H9 (cell line): ENCODE data around the gene FALEC. TPM values are rescaled to one million over a fixed set of nuclear protein-coding genes. Genes with fewer than 3 reads are reported as not detected.

Experiments used
- DNase-seq: peaks from one replicate; pipeline ENCODE4 v3.0.0-alpha.2; 2017
- H2AFZ ChIP-seq: one replicate; pipeline ENCODE4 v1.6.1; 2013; ENCODE audit warnings: mild to moderate bottlenecking, low read length, control low read depth, moderate library complexity
- H2AK5ac ChIP-seq: 2 replicates; pipeline ENCODE4 v1.6.1; 2013; ENCODE audit warnings: low read length, control low read depth, mixed read lengths; ENCODE audit not compliant: insufficient read length
- H2BK120ac ChIP-seq: one replicate; pipeline ENCODE4 v1.6.1; 2013; ENCODE audit warnings: low read depth, mild to moderate bottlenecking, low read length, control low read depth, inconsistent platforms; ENCODE audit not compliant: poor library complexity, severe bottlenecking
- H2BK12ac ChIP-seq: 2 replicates; pipeline ENCODE4 v1.6.1; 2013; ENCODE audit warnings: low read length, control low read depth, mixed read lengths, low read depth; ENCODE audit not compliant: insufficient read length
- H2BK15ac ChIP-seq: 2 replicates; pipeline ENCODE4 v1.6.1; 2013; ENCODE audit warnings: low read depth, low read length, control low read depth
- H2BK20ac ChIP-seq: one replicate; pipeline ENCODE4 v1.6.1; 2013; ENCODE audit warnings: low read depth, mild to moderate bottlenecking, low read length, control low read depth, inconsistent platforms; ENCODE audit not compliant: poor library complexity, severe bottlenecking
- H2BK5ac ChIP-seq: 2 replicates; pipeline ENCODE4 v1.6.1; 2013; ENCODE audit warnings: low read length, control low read depth, mixed read lengths; ENCODE audit not compliant: insufficient read length
- H3K14ac ChIP-seq: 2 replicates; pipeline ENCODE4 v1.6.1; 2013; ENCODE audit warnings: low read length, control low read depth; ENCODE audit not compliant: insufficient read depth
- H3K18ac ChIP-seq: 2 replicates; pipeline ENCODE4 v1.6.1; 2013; ENCODE audit warnings: low read depth, mild to moderate bottlenecking, mixed read lengths, low read length, control low read depth; ENCODE audit not compliant: insufficient read length
- H3K23ac ChIP-seq: 2 replicates; pipeline ENCODE4 v1.6.1; 2013; ENCODE audit warnings: low read length, control low read depth, mixed read lengths, low read depth; ENCODE audit not compliant: insufficient read length
- H3K23me2 ChIP-seq: 2 replicates; pipeline ENCODE4 v1.6.1; 2013; ENCODE audit warnings: low read depth, mild to moderate bottlenecking, mixed read lengths, low read length, control low read depth; ENCODE audit not compliant: insufficient read length, poor library complexity, severe bottlenecking
- H3K27ac ChIP-seq: 2 replicates; pipeline ENCODE4 v1.5.1; 2013; ENCODE audit warnings: low read length, control low read depth, mixed read lengths, low read depth; ENCODE audit not compliant: insufficient read length
- H3K27me3 ChIP-seq: 2 replicates; pipeline ENCODE4 v1.6.1; 2013; ENCODE audit warnings: low read length, control low read depth, inconsistent platforms; ENCODE audit not compliant: insufficient read depth
- H3K4ac ChIP-seq: 2 replicates; pipeline ENCODE4 v1.6.1; 2013; ENCODE audit warnings: low read depth, mild to moderate bottlenecking, control low read depth, inconsistent platforms, low read length, moderate library complexity
- H3K4me1 ChIP-seq: 2 replicates; pipeline ENCODE4 v1.6.1; 2013; ENCODE audit warnings: low read length, control low read depth, inconsistent platforms; ENCODE audit not compliant: insufficient read depth
- H3K4me2 ChIP-seq: 2 replicates; pipeline ENCODE4 v1.6.1; 2013; ENCODE audit warnings: low read length, control low read depth, mixed read lengths; ENCODE audit not compliant: insufficient read length, insufficient read depth
- H3K56ac ChIP-seq: 2 replicates; pipeline ENCODE4 v1.6.1; 2013; ENCODE audit warnings: low read depth, mild to moderate bottlenecking, mixed read lengths, low read length, control low read depth; ENCODE audit not compliant: insufficient read length
- H3K79me1 ChIP-seq: 2 replicates; pipeline ENCODE4 v1.6.1; 2013; ENCODE audit warnings: low read depth, mild to moderate bottlenecking, moderate library complexity, low read length, control low read depth, inconsistent platforms; ENCODE audit not compliant: insufficient read depth, poor library complexity, severe bottlenecking
- H3K79me2 ChIP-seq: 2 replicates; pipeline ENCODE4 v1.6.1; 2013; ENCODE audit warnings: low read length, control low read depth, inconsistent platforms; ENCODE audit not compliant: insufficient read depth
- H3K9ac ChIP-seq: 2 replicates; pipeline ENCODE4 v1.6.1; 2013; ENCODE audit warnings: low read length, control low read depth, mixed read lengths; ENCODE audit not compliant: insufficient read length; ENCODE audit errors: extremely low read depth
- H3K9me3 ChIP-seq: one replicate; pipeline ENCODE4 v1.6.1; 2013; ENCODE audit warnings: low read depth, low read length, inconsistent platforms; ENCODE audit not compliant: control insufficient read depth
- H3T11ph ChIP-seq: one replicate; pipeline ENCODE4 v1.6.1; 2013; ENCODE audit warnings: mild to moderate bottlenecking, low read length, control low read depth, inconsistent platforms
- H4K20me1 ChIP-seq: one replicate; pipeline ENCODE4 v1.6.1; 2013; ENCODE audit not compliant: control insufficient read depth, insufficient read length, insufficient read depth
- H4K5ac ChIP-seq: 2 replicates; pipeline ENCODE4 v1.6.1; 2013; ENCODE audit warnings: low read depth, mild to moderate bottlenecking, mixed read lengths, low read length, control low read depth; ENCODE audit not compliant: insufficient read length
- H4K8ac ChIP-seq: replicated peaks from 2 replicates; pipeline ENCODE4 v1.6.1; 2013; ENCODE audit warnings: low read length, control low read depth, mixed read lengths, low read depth; ENCODE audit not compliant: insufficient read length
- H4K91ac ChIP-seq: 2 replicates; pipeline ENCODE4 v1.6.1; 2013; ENCODE audit warnings: low read depth, mild to moderate bottlenecking, moderate library complexity, mixed read lengths, low read length, control low read depth; ENCODE audit not compliant: insufficient read length
- H3K27ac Mint-ChIP-seq, 3 experiments: 2 replicates in 2 of 3; 3 replicates in 1 of 3; pipeline ENCODE4 v1.8.0; 2020 to 2021; ENCODE audit warnings: mixed read lengths in 3 of 3, mild to moderate bottlenecking in 1 of 3, moderate library complexity in 1 of 3
- H3K27me3 Mint-ChIP-seq: 2 replicates; pipeline ENCODE4 v1.8.0; 2021; ENCODE audit warnings: low read depth, mild to moderate bottlenecking, moderate library complexity, mixed read lengths
- H3K36me3 Mint-ChIP-seq, 3 experiments: 2 replicates in 2 of 3; 3 replicates in 1 of 3; pipeline ENCODE4 v1.8.0; 2020 to 2021; ENCODE audit warnings: low read depth in 3 of 3, mixed read lengths in 3 of 3; ENCODE audit not compliant: insufficient read depth in 1 of 3
- H3K4me1 Mint-ChIP-seq, 2 experiments: 2 replicates each; pipeline ENCODE4 v1.8.0; 2020; ENCODE audit warnings: mixed read lengths in 2 of 2
- H3K4me3 Mint-ChIP-seq, 2 experiments: 2 replicates in 1 of 2; 3 replicates in 1 of 2; pipeline ENCODE4 v1.8.0; 2020 to 2021; ENCODE audit warnings: mild to moderate bottlenecking in 2 of 2, mixed read lengths in 2 of 2, moderate library complexity in 1 of 2
- H3K9me3 Mint-ChIP-seq, 2 experiments: 2 replicates in 1 of 2; 3 replicates in 1 of 2; pipeline ENCODE4 v1.8.0; 2020; ENCODE audit warnings: mild to moderate bottlenecking in 2 of 2, mixed read lengths in 2 of 2, moderate library complexity in 1 of 2
- WGBS: extraction: QIAGEN DNeasy Blood & Tissue Kit; methylation state at CpG from one replicate; pipeline ENCODE4 v1.1.7; 2013; ENCODE audit warnings: missing lambda C conversion rate, low lambda C conversion rate, mixed read lengths; ENCODE audit not compliant: insufficient read length; ENCODE audit errors: extremely low coverage; 5-methylcytosine and 5-hydroxymethylcytosine counted together
- total RNA-seq: library from RNA; stranded (reverse); gene quantifications from 2 replicates; pipeline ENCODE4 v1.2.1, GENCODE V29; 2021
- TF ChIP-seq, protein P1 (sequence below): fragments of 200-600 bp; sonication (generic); conservative IDR thresholded peaks from 3 replicates; pipeline ENCODE4 v1.8.0; 2021; ENCODE audit warnings: antibody characterized with exemption, mild to moderate bottlenecking

FALEC gene
- total RNA-seq, 1 experiment from 2014 or later = not detected

DNA sequence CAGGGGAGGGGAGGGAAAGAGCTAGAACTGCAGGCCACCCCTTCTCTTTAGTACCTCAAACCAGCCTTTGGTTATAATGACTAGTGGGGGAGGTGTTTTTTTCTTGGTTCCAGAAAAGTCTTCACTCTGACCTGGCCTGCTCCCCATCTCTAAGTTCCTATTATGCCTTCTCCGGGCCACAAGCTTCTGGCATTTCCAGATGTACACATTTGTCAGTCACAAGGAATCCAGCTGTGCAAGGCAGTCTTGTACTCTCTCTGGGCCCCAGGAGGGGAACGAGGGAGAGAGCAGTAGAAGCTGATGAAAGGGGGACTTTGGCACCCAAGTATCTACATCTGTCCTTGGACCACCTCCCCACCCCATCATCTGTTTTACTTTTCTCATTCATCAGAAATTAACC lies 2.7 kb upstream of the FALEC start:
- WGBS = no CpG with 5 or more reads among the region's 2 CpGs
- peaks cover 12% of the 10 kb centered on the region for H3K23me2 ChIP-seq
- H4K20me1 ChIP-seq = peaks cover 2% of the 10 kb centered on the region
- no peak overlapping the region for H3K4me2 ChIP-seq
- no peaks in the 10 kb centered on the region for H3K9me3 ChIP-seq
- H2AFZ ChIP-seq = no peak overlapping the region
- TF ChIP-seq, protein P1, sequence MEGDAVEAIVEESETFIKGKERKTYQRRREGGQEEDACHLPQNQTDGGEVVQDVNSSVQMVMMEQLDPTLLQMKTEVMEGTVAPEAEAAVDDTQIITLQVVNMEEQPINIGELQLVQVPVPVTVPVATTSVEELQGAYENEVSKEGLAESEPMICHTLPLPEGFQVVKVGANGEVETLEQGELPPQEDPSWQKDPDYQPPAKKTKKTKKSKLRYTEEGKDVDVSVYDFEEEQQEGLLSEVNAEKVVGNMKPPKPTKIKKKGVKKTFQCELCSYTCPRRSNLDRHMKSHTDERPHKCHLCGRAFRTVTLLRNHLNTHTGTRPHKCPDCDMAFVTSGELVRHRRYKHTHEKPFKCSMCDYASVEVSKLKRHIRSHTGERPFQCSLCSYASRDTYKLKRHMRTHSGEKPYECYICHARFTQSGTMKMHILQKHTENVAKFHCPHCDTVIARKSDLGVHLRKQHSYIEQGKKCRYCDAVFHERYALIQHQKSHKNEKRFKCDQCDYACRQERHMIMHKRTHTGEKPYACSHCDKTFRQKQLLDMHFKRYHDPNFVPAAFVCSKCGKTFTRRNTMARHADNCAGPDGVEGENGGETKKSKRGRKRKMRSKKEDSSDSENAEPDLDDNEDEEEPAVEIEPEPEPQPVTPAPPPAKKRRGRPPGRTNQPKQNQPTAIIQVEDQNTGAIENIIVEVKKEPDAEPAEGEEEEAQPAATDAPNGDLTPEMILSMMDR = no peak
- Mint-ChIP-seq H3K27me3 (peaks cover 1% of the 10 kb centered on the region; the same call in 1 of the 2 replicates), H3K9me3 (no peaks in the 10 kb centered on the region), H3K27ac (no peak overlapping the region), H3K4me3 (no peak overlapping the region), H3K36me3 (peaks cover 0 to 12% (median 0%) of the 10 kb centered on the region in 3 experiments; a peak in 4 of 7 replicates), H3K4me1 (peaks cover 10 to 16% of the 10 kb centered on the region in 2 experiments)
- H2BK5ac ChIP-seq = no peak overlapping the region
- no peak overlapping the region for H3K27ac ChIP-seq
- no peak overlapping the region for H2BK120ac ChIP-seq
- no peak overlapping the region for H3K23ac ChIP-seq
- H2BK12ac ChIP-seq = no peak overlapping the region
- no peak overlapping the region for H4K91ac ChIP-seq
- no peak overlapping the region for H3K14ac ChIP-seq
- H3T11ph ChIP-seq = no peak overlapping the region
- no peak for DNase-seq
- H3K27me3 ChIP-seq = no peaks in the 10 kb centered on the region
- H2BK15ac ChIP-seq = no peak overlapping the region
- no peak overlapping the region for H3K18ac ChIP-seq
- no peak overlapping the region for H3K56ac ChIP-seq
- H3K9ac ChIP-seq = no peak overlapping the region
- no peaks in the 10 kb centered on the region for H3K79me1 ChIP-seq
- no peak overlapping the region for H4K8ac ChIP-seq
- H3K79me2 ChIP-seq = no peaks in the 10 kb centered on the region
- no peak overlapping the region for H4K5ac ChIP-seq
- H3K4me1 ChIP-seq = peaks cover 2% of the 10 kb centered on the region; the same call in 1 of the 2 replicates
- no peak overlapping the region for H3K4ac ChIP-seq
- no peak overlapping the region for H2AK5ac ChIP-seq
- H2BK20ac ChIP-seq = no peak overlapping the region
